ENCODE results near the gene CDC20. TPM values are rescaled to one million over a fixed set of nuclear protein-coding genes. Genes with fewer than 3 reads are reported as not detected.

The CDC20 gene
- total and polyA plus RNA-seq, 2 experiments from 2014 or later: 207 to 252 TPM

- TF ChIP-seq ZNF462 (CRISPR knock-in tag; IDR thresholded peaks at IDR 0.05) (no peak), ETS1 (IDR thresholded peaks at IDR 0.05) (no peak), CREB1 (CRISPR knock-in tag; IDR thresholded peaks at IDR 0.05; ENCODE audit: low read depth) (no peak), JUNB (IDR thresholded peaks at IDR 0.05; ENCODE audit: unreplicated experiment) (no peak), ZNF331 (CRISPR knock-in tag; IDR thresholded peaks at IDR 0.05; ENCODE audit: low read depth) (no peak)
Observed at GRCh38 chr1:43359696-43360095, 915 bp downstream of the CDC20 start (continued).

GRCh38 chr1:43360616-43361015, 1.8 kb downstream of the CDC20 start:
- no peaks in the 10 kb centered on the region; the same call in 2 of the 3 replicates for H3K9me3 Mint-ChIP-seq
- Histone ChIP-seq H3K36me3 (ENCODE audit: insufficient read depth) (peaks cover 34% of the 10 kb centered on the region), H2AFZ (no peak overlapping the region), H4K20me1 (replicated peaks; ENCODE audit: insufficient read depth) (peaks cover 30% of the 10 kb centered on the region), H3K79me2 (replicated peaks; ENCODE audit: insufficient read depth) (peaks cover 37% of the 10 kb centered on the region), H3K4me2 (peak overlapping the region; percentile 92), H3K27me3 (ENCODE audit: insufficient read depth) (no peaks in the 10 kb centered on the region), H3K27ac (ENCODE audit: low read depth) (no peak overlapping the region), H3K4me1 (ENCODE audit: insufficient read depth) (peaks cover 19% of the 10 kb centered on the region), H3K9me2 (ENCODE audit: insufficient read depth) (no peaks in the 10 kb centered on the region), H3K4me3 (peak overlapping the region; percentile 91), H3F3A (replicated peaks; ENCODE audit: low read depth) (peaks cover 30% of the 10 kb centered on the region)
- peaks cover 17% of the 10 kb centered on the region for H3K27me3 Mint-ChIP-seq (ENCODE audit: insufficient read depth, low read depth, poor library complexity)
- no peak for DNase-seq (ENCODE audit: low spot score)
- no peak for ATAC-seq
- H3K4me1 Mint-ChIP-seq: peaks cover 33% of the 10 kb centered on the region
- H3K27ac Mint-ChIP-seq: no peak overlapping the region
- peaks cover 59% of the 10 kb centered on the region for H3K36me3 Mint-ChIP-seq (ENCODE audit: low read depth)
- peak overlapping the region; percentile 95 for H3K4me3 Mint-ChIP-seq
- no peak for TF ChIP-seq STAT1 (IDR thresholded peaks at IDR 0.05; ENCODE audit: unreplicated experiment)
- TF ChIP-seq ZNF462 (CRISPR knock-in tag; IDR thresholded peaks at IDR 0.05): no peak
- TF ChIP-seq CREB1 (CRISPR knock-in tag; IDR thresholded peaks at IDR 0.05; ENCODE audit: low read depth): no peak
- no peak for TF ChIP-seq ZNF331 (CRISPR knock-in tag; IDR thresholded peaks at IDR 0.05; ENCODE audit: low read depth)

All from GM23338 (cell line).